Activated T-cell treated with anti-CD3 and anti-CD28 coated beads for 1 hour (primary cell): ENCODE data around the gene CORO2A.
"Not testable (repeated sequence)": the region's sequence is repeated elsewhere in the genome, so short reads cannot be mapped to it uniquely, and the experiment has no call there.

Experiments used
- DNase-seq: peaks from one replicate; pipeline ENCODE4 v3.0.0-alpha.2; 2020; ENCODE audit warnings: low read depth

CORO2A gene

DNA sequence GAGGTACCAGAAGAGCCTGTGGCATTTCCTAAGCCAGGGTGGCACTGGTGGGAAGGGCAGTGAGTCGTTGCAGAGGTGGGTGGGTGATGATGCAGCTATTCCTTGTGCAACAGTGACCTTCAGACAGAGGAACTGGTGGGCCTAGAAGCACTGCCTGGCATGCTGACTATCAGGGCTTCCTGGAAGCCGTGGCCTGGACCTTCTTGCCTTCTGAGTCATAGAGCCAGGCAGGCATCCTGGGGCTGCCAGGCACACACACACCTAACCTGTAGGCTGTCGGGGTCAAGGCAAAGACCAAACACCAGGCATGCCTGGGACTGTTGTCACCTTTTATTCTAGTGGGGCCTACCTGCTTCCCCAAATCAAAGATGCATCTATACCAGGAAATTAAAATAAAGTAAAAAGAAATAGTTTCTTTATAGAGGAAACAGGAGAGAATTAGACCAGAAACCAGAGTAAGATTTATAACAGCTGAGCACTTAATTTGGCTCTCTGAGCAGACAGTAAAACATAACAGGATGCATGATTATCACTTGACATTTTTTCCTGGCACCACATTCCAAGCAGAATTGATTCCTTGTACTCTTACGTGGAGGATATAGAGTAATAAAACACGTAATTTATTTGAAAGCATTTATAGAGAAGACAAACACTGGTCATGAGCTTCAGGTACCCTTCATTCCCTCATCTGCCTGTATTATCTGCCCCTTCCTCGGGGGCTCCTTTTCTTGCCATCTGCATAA, 110.8 kb downstream of the CORO2A start:
- no peak for DNase-seq

DNA sequence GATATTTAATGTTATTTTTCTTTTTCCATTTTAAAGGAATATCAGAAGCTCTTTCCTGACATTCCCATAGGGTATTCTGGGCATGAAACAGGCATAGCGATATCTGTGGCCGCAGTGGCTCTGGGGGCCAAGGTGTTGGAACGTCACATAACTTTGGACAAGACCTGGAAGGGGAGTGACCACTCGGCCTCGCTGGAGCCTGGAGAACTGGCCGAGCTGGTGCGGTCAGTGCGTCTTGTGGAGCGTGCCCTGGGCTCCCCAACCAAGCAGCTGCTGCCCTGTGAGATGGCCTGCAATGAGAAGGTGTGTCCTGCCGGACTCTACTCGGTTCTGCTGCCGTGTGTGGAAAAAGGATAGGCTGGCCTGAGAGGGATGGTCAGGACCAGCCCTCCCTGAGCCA, 111.7 kb downstream of the CORO2A start:
- no peak for DNase-seq

DNA sequence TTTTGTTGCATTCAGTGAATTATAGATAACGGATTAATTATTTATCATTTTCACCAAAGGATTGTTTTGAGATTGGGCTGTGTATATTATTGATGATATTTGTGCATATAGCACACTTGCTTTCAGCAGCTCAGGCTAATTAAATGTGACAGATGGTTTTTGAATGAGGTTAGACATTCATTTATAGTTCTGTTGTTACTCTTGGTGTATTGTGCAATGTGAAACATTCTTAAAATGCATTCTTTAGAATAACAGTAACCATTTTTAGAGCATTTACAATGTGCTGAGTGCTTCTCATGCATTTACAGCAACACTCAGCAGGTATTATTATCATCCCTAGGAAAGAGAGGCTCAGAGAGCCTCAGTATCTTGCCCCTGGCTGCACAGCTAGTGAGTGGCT, 112.1 kb downstream of the CORO2A start:
- no peak for DNase-seq

DNA sequence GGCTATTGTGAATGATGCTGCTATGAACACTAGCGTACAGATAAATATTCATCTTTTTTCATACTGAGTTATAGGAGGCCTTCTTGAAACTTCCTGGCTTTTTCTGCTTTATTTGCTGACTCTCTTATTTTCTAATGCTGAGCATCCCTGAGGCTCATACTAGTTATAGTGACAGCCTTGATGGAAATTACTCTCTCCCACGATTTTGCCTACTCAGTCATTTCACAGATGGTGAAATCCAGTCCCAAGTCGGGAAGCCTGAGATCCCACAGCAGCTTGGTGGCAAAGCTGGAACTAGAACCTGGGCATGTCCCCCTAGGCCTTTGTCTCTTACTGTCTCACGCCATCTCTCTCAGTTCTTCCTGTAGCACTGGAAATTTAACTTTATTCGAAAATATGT, 113.5 kb downstream of the CORO2A start:
- DNase-seq: no peak

DNA sequence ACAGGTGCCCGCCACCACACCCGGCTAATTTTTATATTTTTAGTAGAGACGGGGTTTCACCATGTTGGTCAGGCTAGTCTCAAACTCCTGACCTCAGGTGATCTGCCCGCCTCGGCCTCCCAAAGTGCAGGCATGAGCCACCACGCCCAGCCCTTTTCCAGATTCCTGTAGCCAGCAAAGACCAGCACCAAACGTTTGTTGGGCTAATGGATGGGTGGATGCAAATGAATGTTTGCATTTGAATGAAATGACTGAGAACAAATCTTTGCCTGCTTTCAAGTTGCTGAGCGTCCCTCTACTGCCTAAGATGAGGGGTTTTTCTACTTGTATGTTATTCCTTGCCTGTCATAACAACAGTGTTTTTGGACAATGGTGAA, 115.9 kb downstream of the CORO2A start:
- not testable (repeated sequence) for DNase-seq

DNA sequence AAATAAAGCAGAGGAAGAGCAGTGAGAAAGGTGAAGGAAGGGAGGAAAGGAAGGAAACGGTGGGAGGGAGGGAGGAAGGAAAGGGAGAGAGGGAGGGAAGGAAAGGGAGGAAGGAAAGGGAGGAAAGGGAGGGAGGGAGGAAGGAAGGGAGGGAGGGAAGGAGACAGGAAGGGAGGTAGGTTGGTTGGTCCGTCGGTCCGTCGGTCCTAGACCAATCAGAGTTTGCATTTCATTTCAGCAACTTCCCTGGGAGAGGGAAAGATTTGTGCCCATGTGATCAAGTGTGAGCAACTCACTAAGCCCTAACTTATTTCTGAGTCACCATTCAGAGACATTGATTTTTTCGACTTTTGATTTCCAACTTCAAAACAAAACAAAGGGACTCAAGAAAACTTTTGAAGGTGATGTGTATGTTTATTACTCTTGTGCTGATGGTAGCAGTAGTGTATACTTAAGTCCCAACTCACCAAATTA, 117.1 kb downstream of the CORO2A start:
- DNase-seq: no peak

DNA sequence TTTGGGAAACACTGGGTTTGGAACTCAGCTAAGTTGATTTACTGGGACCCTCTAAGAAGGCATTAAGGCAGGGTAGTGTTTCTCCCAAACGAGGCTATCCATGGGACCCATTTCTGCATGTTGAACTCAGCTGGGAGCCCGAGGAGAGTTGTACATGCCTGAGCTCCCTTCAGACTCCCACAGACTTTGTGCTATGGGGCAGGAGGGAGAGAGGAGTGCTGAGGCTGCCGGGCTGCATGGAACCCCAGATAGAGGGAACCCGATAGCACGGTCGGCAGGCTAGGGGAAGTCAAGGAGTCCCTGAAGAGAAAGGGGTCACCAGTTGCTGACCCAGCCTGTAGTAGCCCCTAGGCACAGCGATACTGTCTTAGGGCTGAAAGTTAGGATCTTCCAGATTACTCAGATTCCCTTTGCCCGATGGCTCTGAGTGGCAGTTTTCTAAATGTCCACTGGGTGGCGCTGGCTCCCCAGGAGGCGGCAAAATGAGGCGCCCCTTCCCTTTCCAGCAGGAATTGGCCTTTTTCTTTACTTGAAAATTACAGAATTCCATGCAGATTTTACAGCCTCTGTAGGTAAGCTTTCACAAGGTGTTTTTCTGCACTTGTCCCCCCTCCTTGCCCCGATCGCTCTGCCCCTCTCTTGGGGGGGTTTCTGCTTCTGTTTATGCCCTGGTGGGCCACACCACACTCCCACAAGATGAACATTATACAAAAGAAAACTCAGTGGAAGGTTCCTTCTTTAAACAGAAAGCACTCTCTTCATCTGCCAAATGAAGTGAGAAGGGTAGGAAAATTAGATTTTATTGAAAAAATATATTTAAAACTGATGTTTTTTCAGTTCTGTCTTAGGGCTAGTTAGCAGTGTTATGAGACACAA, 118.1 kb downstream of the CORO2A start:
- DNase-seq: peak; percentile 64

DNA sequence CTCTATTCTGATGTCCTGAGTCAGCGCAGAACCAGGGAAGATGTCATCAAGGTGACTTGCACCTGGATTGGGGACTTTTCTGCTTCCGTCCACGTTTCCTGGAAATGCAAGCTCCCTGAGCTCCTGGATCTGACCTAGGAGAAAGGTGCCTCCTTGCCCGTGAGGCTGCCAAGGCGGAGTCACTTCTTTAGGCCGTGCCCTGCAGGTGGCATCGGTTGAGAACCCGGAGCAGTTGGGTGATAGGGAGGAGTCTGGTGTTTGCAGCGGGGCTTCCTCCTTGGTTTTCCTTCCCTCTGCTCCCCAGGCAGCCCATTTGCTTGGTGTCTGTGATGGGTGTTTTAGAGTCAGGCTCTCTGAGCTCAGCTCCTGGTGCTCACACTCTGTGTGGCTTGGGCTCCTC, 120.7 kb downstream of the CORO2A start:
- no peak for DNase-seq
